ENCODE results near the gene PTPRS. TPM values are rescaled to one million over a fixed set of nuclear protein-coding genes. Genes with fewer than 3 reads are reported as not detected.

Gene PTPRS
- total and polyA plus RNA-seq, 9 of the 15 experiments (the other 6 are each of a cell fraction or from before 2014, with no cell fraction given) = 1.1 to 49.4 (median 14.1) TPM

GRCh38 chr19:5298471-5298901, 42.1 kb downstream of the PTPRS start (continued):
- TF ChIP-seq ZNF347 (CRISPR knock-in tag; IDR thresholded peaks at IDR 0.05; ENCODE audit: low read depth) = no peak

- H3K9me1 ChIP-seq (ENCODE audit: control insufficient read depth, insufficient read depth, low read length) = no peaks in the 10 kb centered on the region
- H3K9ac ChIP-seq (ENCODE audit: insufficient read depth in 1 of 2, low read depth in 2 of 2, low read length in 2 of 2) = no peak overlapping the region
- peaks cover 3% of the 10 kb centered on the region for H3K79me2 ChIP-seq (ENCODE audit: control insufficient read depth, insufficient read depth, low read length)
- TF ChIP-seq NCOA1 (IDR thresholded peaks at IDR 0.05; ENCODE audit: low read depth) (no peak), ZKSCAN1 (IDR thresholded peaks at IDR 0.05; ENCODE audit: low read depth, low read length) (peak; percentile 65; the same call in 1 of the 2 replicates), TCFL5 (CRISPR knock-in tag; conservative IDR thresholded peaks at IDR 0.05) (no peak)
- FAIRE-seq (no peak), DNase-seq (ENCODE audit: extremely low read depth in 1 of 4, low spot score in 3 of 4) (no peak), ATAC-seq (no peak)
- H3K4me3 ChIP-seq = no peak overlapping the region
- H3K36me3 ChIP-seq (ENCODE audit: control insufficient read depth, insufficient read depth, low read length) = no peaks in the 10 kb centered on the region
- H4K20me1 ChIP-seq (replicated peaks; ENCODE audit: control insufficient read depth, insufficient read depth, low read length) = 0 out of 2 replicates have a peak, but pooled peaks cover 2% of the 10 kb centered on the region
- peaks cover 3 to 26% of the 10 kb centered on the region in 2 experiments for H3K4me1 ChIP-seq (replicated peaks in 1 of 2; ENCODE audit: control insufficient read depth in 2 of 2, insufficient read depth in 2 of 2, low read length in 2 of 2)
- peaks cover 0 to 9% of the 10 kb centered on the region in 2 experiments; a peak in 1 of 5 replicates for H3K27me3 ChIP-seq (ENCODE audit: control insufficient read depth in 2 of 2, insufficient read depth in 2 of 2, low read length in 2 of 2)
- ChIA-PET POLR2A (no interaction called here), CTCF (ENCODE audit: low intra/inter-chr PET ratio) (no interaction called here)
- no TSS peak for BruUV-seq (replicated peaks)
- WGBS (ENCODE audit: insufficient coverage, low coverage, missing lambda C conversion rate) = 55% methylated on average over 6 of the region's 6 CpGs
- no peaks in the 10 kb centered on the region for H3K9me3 ChIP-seq (replicated peaks; ENCODE audit: control insufficient read depth, insufficient read depth, low read depth, low read length)
- no peak overlapping the region for H3K27ac ChIP-seq (ENCODE audit: extremely low read depth, low read depth, low read length)
- intact Hi-C loops (cut with micrococcal nuclease) = no loop called here
- in situ Hi-C loops (cut with MboI) = no loop called here
- no peak overlapping the region for H3K4me2 ChIP-seq (ENCODE audit: insufficient read depth, low read length)
- H2AFZ ChIP-seq (ENCODE audit: low read depth, low read length) = no peak overlapping the region
Measured at GRCh38 chr19:5297272-5297669, 43.3 kb downstream of the PTPRS start.

Data from K562 (cell line).